GM19043 (cell line): Measurements from ENCODE around the gene RASGEF1B.
"Not testable (repeated sequence)": the region's sequence is repeated elsewhere in the genome, so short reads cannot be mapped to it uniquely, and the experiment has no call there.

Experiments used
- ATAC-seq: cut with Tn5 transposase; IDR thresholded peaks from one replicate; pipeline ENCODE4 v1.9.1; 2021; ENCODE audit warnings: low read depth; ENCODE audit not compliant: unreplicated experiment

RASGEF1B gene

DNA sequence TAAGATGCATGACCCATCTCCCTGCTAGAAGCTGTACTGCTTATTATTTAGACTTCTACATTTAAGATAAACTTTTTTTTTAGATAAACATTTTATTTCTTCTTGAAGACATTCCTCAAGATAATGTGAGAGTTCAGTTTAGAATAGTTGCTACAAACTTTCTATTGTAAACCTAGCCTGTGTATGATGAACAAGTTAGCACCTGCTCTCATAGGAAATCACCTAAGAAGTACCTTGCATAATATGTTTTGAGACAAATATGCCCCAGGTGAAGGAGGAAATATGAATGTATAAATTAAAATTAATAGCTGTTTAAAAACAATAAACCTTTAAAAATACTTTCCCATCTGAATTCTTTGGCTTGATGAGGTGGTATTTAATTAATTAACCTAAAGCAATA lies 35.6 kb downstream of the RASGEF1B start:
- ATAC-seq = no peak

DNA sequence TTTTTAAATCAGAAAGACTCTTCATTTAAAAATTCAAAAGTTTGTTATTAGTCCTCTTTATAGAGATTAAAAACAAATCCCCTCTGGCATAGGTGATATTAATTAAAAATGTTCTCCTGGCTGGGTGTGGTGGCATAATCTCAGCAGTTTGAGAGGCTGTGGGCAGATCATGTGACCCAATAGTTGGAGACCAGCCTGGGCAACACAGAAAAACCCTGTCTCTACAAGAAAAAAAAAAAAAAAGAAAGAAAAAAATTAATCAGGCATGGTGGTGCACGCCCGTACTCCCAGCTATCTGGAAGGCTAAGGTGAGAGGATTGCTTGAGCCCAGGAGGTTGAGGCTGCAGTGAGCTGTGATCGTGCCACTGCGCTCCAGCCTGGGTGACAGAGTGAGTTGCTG lies 38.9 kb downstream of the RASGEF1B start:
- ATAC-seq = no peak

DNA sequence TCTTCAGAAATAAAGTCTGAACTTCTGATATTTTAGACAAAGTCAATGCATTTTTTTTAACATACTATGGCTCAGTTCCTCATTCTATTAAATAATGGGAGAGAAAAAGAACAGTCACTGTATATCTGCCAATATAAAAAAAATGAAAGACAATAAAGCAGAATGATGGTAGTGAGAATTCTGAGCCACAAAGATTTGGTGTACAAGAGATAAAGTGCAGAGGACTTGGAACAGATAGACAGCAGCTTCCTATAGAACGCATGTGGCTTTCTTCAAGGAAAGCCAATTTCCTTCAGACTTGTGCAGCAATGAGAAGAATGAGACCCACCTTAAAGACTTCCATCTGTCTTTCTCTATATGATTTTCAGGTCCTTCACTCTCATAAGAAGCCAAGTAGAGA lies 39.7 kb downstream of the RASGEF1B start:
- no peak for ATAC-seq

DNA sequence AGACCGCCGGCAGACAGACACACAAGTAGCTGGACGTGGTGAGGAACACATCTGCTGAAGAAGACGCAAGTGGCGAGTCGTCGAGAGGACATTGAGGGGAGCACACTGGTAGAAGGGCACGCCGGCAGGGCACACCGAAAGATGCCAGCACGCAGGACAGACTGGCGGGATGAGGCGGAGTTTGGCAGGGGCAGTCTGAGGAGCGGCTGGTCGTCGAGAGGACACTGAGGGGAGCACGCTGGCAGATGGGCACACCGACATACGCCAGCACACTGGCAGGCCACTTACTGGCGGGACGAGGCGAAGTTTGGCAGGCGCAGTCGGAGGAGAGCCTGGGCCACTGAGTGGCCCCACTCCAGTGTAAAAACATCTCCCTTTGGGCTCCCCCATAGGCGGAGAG lies 42.1 kb downstream of the RASGEF1B start:
- ATAC-seq = no peak

DNA sequence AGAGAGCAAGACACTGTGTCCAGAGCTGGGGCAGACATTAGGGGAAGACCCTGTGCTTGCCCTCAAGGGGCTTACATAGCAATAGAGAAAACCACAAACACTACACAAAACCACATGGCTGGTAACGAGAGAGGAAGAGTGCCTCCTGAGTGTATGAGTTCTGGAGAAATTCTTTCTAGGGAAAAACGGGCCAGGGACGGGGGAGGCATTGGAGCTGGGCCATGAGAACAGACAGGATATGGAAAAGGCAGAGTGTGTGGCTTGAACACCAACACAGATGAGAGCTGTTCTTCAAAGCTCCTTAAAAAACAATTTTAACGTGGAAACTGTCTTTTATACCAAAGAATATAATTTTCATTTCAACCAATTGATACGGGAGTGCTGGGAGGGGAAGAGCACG lies 42.7 kb downstream of the RASGEF1B start:
- no peak for ATAC-seq

- no peak for ATAC-seq
Measured at GRCh38 chr4:81428002-81428401, 43.7 kb downstream of the RASGEF1B start.

DNA sequence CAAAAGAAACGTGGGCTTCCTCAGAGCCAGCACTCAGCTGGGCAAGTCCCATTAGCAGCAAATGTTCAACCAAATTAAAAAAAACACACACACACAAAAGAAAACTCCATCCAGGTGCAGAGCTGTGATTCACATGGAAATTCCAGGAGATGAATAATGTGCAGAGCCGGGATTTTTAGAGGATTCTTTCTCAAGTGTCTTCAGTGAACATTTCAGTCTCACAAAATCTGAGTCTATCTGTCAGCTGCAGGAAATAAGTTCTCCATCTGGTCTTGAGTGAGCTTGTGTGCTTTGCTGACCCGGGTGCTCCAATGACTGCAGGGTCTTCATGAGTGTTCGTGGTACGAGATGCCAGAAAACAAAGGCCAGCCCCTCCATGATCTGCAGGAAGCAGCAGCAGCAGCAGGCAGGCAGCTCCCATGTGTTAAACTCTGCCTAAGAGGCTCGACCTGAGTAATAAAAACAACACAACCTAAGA lies 44.3 kb downstream of the RASGEF1B start:
- no peak for ATAC-seq

GRCh38 chr4:81426770-81427289 lies 44.9 kb downstream of the RASGEF1B start:
- ATAC-seq = no peak

GRCh38 chr4:81424816-81425755 lies 46.6 kb downstream of the RASGEF1B start:
- ATAC-seq = no peak

- ATAC-seq = no peak
Measured at GRCh38 chr4:81424336-81424735, 47.4 kb downstream of the RASGEF1B start.

DNA sequence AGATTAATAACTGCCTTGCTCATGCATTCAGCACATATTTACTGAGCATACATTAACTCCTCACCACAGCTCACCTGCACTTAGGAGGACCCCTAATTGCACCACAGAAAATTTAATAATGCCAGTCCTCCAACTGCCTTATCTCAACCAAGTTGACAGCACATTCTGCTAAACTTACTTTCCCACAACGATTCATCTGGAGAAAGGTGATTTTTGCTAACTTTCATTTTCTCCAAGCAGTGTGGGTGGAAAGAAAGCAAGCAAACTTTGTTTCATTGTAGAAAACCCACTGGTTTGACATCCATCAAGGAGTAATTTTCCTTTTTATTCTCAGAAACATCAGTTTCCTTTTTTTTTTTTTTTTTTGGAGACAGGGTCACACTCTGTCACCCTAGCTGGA lies 49.1 kb downstream of the RASGEF1B start:
- no peak for ATAC-seq

DNA sequence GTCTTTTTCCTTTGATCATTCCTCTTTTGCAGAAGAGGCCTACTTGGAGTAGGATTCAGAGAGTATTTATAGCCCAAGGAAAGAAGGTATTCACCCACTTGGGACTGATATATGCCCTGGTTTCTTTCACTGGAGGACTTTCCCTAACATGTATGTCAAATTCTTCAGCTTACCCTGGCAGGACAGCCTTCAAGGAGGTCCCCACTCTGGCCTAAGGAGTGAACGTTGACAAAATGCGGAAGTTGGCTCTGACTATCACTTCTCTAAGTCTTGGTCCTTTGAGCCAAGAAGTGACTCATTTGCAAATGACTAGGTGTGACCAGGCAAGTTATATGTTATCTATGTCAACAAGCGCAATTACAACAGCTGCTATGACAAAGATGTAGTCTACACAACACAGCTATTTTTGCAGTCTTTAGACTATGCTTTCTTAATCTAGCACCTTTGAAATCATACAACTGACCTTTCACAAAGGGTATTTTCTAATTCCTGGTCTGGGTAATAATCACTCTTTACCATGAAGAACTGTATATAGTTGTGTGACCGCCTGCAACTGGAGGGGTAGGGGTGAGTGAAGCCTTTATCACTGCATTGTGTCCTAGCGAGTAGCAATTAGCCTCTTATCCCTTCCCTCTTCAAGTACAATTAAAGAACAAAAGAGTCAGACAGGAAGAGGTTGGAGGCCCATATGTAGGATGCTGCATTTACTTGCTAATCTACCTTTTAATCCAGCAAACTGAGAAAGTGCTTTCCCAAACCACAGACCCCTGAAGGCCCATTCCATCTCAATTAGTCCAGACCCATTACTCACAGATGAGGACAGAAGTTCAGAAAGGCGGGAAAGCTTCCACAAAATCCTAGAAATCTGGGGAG lies 50.1 kb downstream of the RASGEF1B start:
- ATAC-seq = peak; percentile 100

- no peak for ATAC-seq
Measured at GRCh38 chr4:81418572-81418971, 53.1 kb downstream of the RASGEF1B start.

GRCh38 chr4:81412946-81413495 lies 58.7 kb downstream of the RASGEF1B start:
- ATAC-seq = no peak

GRCh38 chr4:81410680-81411079 lies 61.0 kb downstream of the RASGEF1B start:
- no peak for ATAC-seq

- ATAC-seq = no peak
Measured at GRCh38 chr4:81409836-81410235, 61.9 kb downstream of the RASGEF1B start.

- no peak for ATAC-seq
Measured at GRCh38 chr4:81408341-81408740, 63.4 kb downstream of the RASGEF1B start.

- no peak for ATAC-seq
Measured at GRCh38 chr4:81407726-81408125, 64.0 kb downstream of the RASGEF1B start.

GRCh38 chr4:81406481-81406880 lies 65.2 kb downstream of the RASGEF1B start:
- not testable (repeated sequence) for ATAC-seq

DNA sequence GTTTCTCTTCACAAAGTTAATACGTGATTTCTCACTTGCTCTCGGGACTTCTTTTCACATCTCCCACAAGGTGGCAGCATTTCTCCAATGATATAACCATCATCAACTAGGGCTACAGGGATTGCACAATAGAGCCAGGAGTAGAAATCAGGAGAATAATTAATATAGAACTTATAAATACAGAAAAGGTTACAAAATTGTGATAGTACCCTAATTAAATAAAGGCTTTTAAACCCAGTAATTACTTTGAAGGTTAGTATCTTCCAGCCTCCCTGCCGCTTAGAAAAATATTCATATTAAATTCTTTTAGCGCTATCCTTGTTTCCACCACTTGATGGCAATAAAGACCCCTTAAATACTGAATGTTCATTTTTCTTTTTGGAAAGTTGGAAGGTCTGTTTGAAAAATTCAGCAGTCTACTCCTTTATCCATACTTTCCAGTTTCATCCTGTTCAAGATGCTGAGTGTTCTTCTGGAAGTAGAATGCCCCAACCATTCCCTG lies 65.8 kb downstream of the RASGEF1B start:
- peak; percentile 79 for ATAC-seq

DNA sequence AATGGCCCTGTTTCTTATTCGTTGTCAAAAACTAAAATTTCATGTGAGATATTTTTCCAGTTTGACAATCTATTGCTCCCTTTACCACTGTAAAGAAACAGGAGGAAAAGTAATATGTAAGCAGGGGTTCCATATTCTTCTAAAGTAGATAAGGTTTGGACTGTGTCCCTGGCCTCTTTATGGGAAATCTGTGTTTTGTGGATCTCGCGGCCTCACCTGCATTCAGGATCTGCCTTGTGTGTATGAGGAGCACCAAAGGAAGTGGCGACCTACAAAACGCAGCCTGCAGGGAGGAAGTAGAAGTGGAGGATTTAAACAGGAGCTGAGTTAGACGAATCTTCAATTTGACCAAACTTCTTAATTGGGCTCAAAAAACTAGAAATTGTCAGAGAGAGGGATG lies 67.0 kb downstream of the RASGEF1B start:
- ATAC-seq = no peak
